Parathyroid adenoma (tissue), 2 donors: Measurements from ENCODE around the gene KRTAP5-9.

Source experiments
- H2AFZ ChIP-seq: fragments of 300-600 bp; sonication (generic); one replicate; pipeline ENCODE4 v1.7.0; 2017; ENCODE audit warnings: antibody characterized with exemption, mild to moderate bottlenecking
- H3K27ac ChIP-seq: fragments of 300-600 bp; sonication (generic); one replicate; pipeline ENCODE4 v1.7.0; 2017
- H3K27me3 ChIP-seq: fragments of 300-600 bp; sonication (generic); one replicate; pipeline ENCODE4 v1.7.0; 2017; ENCODE audit warnings: low read length; ENCODE audit not compliant: control insufficient read depth, insufficient read depth
- H3K36me3 ChIP-seq: fragments of 300-600 bp; sonication (generic); one replicate; pipeline ENCODE4 v1.7.0; 2017; ENCODE audit warnings: low read length; ENCODE audit not compliant: control insufficient read depth, insufficient read depth
- H3K4me1 ChIP-seq: fragments of 300-600 bp; sonication (generic); one replicate; pipeline ENCODE4 v1.7.0; 2017; ENCODE audit warnings: control low read depth
- H3K4me2 ChIP-seq: fragments of 300-600 bp; sonication (generic); one replicate; pipeline ENCODE4 v1.7.0; 2017; ENCODE audit warnings: low read length
- H3K4me3 ChIP-seq: fragments of 300-600 bp; sonication (generic); one replicate; pipeline ENCODE4 v1.7.0; 2017; ENCODE audit warnings: low read depth, low read length
- H3K79me2 ChIP-seq: fragments of 300-600 bp; sonication (generic); one replicate; pipeline ENCODE4 v1.7.0; 2017; ENCODE audit warnings: control low read depth
- H3K9ac ChIP-seq: fragments of 300-600 bp; sonication (generic); one replicate; pipeline ENCODE4 v1.7.0; 2017; ENCODE audit warnings: mild to moderate bottlenecking
- H3K9me3 ChIP-seq: fragments of 300-600 bp; sonication (generic); one replicate; pipeline ENCODE4 v1.7.0; 2017; ENCODE audit warnings: low read length; ENCODE audit not compliant: control insufficient read depth
- CTCF ChIP-seq: fragments of 300-600 bp; sonication (generic); IDR thresholded peaks from one replicate; pipeline ENCODE4 v1.7.0; 2017; ENCODE audit warnings: antibody characterized with exemption, mild to moderate bottlenecking
- donor health status: primary hyperparathyroidism.

KRTAP5-9 gene, protein sequence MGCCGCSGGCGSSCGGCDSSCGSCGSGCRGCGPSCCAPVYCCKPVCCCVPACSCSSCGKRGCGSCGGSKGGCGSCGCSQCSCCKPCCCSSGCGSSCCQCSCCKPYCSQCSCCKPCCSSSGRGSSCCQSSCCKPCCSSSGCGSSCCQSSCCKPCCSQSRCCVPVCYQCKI

DNA sequence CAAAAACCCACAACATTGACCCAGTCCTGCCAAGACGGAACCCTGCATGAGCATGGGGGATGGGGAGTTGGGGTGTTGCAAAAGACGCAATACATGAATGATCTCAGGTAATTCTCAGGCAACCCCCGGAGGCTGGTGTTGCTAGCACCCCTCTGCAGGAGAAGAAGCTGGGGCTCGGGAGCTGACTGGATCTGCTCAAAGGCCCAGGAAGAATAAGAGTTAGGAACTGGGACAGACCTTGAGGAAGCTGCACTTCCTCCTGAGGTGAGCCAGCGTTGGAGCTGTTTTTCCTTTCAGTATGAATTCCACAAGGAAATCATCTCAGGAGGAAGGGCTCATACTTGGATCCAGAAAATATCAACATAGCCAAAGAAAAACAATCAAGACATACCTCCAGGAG is at the start of gene KRTAP5-9:
Gene KRTAP5-9, plus strand, starts transcription at position 301 of the 400 bp plus-strand sequence. CDS start 238 bp downstream, outside the sequence.
- H2AFZ ChIP-seq: no peak within 1 kb of the TSS
- H3K4me2 ChIP-seq: no peak within 1 kb of the TSS
- H3K36me3 ChIP-seq: no peaks in the 10 kb centered on the region
- H3K9ac ChIP-seq: no peak within 1 kb of the TSS
- H3K4me1 ChIP-seq: no peaks in the 10 kb centered on the region
- no peak within 1 kb of the TSS for H3K27ac ChIP-seq
- H3K9me3 ChIP-seq: no peaks in the 10 kb centered on the region
- no peak for TF ChIP-seq CTCF
- no peaks in the 10 kb centered on the region for H3K79me2 ChIP-seq
- H3K27me3 ChIP-seq: no peaks in the 10 kb centered on the region
- no peak within 1 kb of the TSS for H3K4me3 ChIP-seq

DNA sequence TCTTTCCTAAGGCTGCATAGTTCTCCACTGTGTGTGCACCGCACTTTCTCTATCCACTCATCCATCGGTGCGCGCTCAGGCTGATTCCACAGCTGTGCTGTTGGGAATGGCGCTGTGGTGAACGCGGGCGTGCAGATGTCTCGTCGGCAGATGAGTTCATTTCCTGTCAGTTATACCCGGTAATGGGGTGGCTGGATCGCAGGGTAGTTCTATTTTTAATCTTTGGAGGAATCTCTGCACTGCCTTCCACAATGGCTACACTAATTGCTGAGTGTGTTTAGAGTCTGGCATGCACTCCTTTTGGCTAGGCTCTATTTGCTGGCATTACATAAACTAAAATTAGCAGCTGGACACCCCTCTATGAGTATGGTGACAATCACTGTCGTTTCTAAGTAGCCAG is 49.1 kb upstream of the KRTAP5-9 start:
- Histone ChIP-seq H3K79me2 (no peaks in the 10 kb centered on the region), H3K4me3 (no peak overlapping the region), H2AFZ (no peak overlapping the region), H3K27me3 (no peaks in the 10 kb centered on the region), H3K9ac (no peak overlapping the region), H3K4me2 (no peak overlapping the region), H3K27ac (no peak overlapping the region), H3K9me3 (no peaks in the 10 kb centered on the region), H3K36me3 (no peaks in the 10 kb centered on the region), H3K4me1 (no peaks in the 10 kb centered on the region)
- no peak for TF ChIP-seq CTCF

GRCh38 chr11:71499546-71499945 is 48.7 kb upstream of the KRTAP5-9 start:
- Histone ChIP-seq H3K9me3 (no peaks in the 10 kb centered on the region), H3K27me3 (no peaks in the 10 kb centered on the region), H3K4me2 (no peak overlapping the region), H3K36me3 (no peaks in the 10 kb centered on the region), H2AFZ (no peak overlapping the region), H3K27ac (no peak overlapping the region), H3K79me2 (no peaks in the 10 kb centered on the region), H3K9ac (no peak overlapping the region), H3K4me1 (no peaks in the 10 kb centered on the region), H3K4me3 (no peak overlapping the region)
- no peak for TF ChIP-seq CTCF

DNA sequence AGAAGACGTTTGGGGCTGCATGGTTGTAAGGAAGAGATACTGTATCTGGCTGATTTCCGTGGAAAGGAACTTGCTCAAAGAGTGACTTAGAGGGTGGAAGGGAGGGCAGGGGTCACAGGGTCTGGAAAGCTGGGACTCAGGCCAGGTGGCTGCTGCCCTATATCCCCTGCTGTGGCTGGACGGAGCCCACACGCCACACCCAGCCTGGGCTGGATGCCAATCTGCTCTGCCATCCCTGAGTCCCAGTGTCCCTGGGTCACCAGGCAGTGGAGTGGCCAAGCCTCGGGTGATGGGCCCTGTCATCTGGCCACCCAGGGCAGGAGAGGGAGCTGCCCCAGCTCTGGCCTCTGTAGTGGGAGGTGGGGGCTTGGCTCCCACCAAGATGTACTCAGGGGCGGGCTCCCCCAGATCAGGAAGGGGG is 47.6 kb upstream of the KRTAP5-9 start:
- no peak overlapping the region for H3K4me2 ChIP-seq
- no peaks in the 10 kb centered on the region for H3K36me3 ChIP-seq
- no peaks in the 10 kb centered on the region for H3K4me1 ChIP-seq
- H3K9ac ChIP-seq: no peak overlapping the region
- H3K79me2 ChIP-seq: no peaks in the 10 kb centered on the region
- no peak overlapping the region for H3K4me3 ChIP-seq
- no peaks in the 10 kb centered on the region for H3K27me3 ChIP-seq
- H3K9me3 ChIP-seq: no peaks in the 10 kb centered on the region
- no peak for TF ChIP-seq CTCF
- H2AFZ ChIP-seq: no peak overlapping the region
- H3K27ac ChIP-seq: no peak overlapping the region
